ENCODE measurements around the gene RGS7.
A peak's percentile ranks its signal among the peaks of the same experiment; 100 is the strongest.

Gene RGS7

GRCh38 chr1:241356519-241357365 is at the start of gene RGS7:
Gene RGS7, minus strand, starts transcription at chr1:241357205.
- Histone ChIP-seq H3K36me3 (ENCODE audit: insufficient read depth, low read depth, low read length) (no peaks in the 10 kb centered on the region), H3K27me3 (ENCODE audit: insufficient read depth, low read length) (peaks cover 36% of the 10 kb centered on the region), H3K9ac (ENCODE audit: low read depth, low read length) (peak within 1 kb of the TSS; percentile 59; the same call in 1 of the 2 replicates), H3K4me1 (ENCODE audit: insufficient read depth, low read length) (peaks cover 4% of the 10 kb centered on the region; the same call in 1 of the 2 replicates), H3K4me3 (ENCODE audit: low read length) (peak within 1 kb of the TSS; percentile 85), H3K9me3 (ENCODE audit: insufficient read depth, low read depth, low read length) (no peaks in the 10 kb centered on the region), H3K27ac (ENCODE audit: low read length) (no peak within 1 kb of the TSS)

GRCh38 chr1:241406421-241406820 is 49.4 kb upstream of the RGS7 start:
- no peaks in the 10 kb centered on the region for H3K36me3 ChIP-seq (ENCODE audit: insufficient read depth, low read depth, low read length)
- no peaks in the 10 kb centered on the region for H3K9me3 ChIP-seq (ENCODE audit: insufficient read depth, low read depth, low read length)
- no peaks in the 10 kb centered on the region for H3K27me3 ChIP-seq (ENCODE audit: insufficient read depth, low read length)
- H3K27ac ChIP-seq (ENCODE audit: low read length): no peak overlapping the region
- H3K4me1 ChIP-seq (ENCODE audit: insufficient read depth, low read length): no peaks in the 10 kb centered on the region
- H3K4me3 ChIP-seq (ENCODE audit: low read length): no peak overlapping the region
- no peak overlapping the region for H3K9ac ChIP-seq (ENCODE audit: low read depth, low read length)

DNA sequence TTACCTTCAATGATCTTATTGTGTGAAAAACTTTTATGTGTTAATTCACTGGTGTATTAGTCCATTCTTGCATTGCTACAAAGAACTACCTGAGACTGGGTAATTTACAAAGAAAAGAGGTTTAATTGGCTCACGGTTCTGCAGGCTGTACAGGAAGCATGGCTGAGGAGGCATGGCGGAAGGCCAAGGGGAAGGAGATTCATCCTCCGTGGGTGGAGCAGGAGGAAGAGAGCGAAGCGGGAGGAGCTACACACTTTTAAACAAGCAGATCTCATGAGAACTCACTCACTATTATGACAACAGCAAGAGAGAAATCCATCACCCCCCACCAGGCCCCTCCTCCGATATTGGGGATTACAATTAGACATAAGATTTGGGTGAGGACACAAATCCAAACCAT is 44.2 kb upstream of the RGS7 start:
- Histone ChIP-seq H3K27ac (ENCODE audit: low read length) (no peak overlapping the region), H3K9me3 (ENCODE audit: insufficient read depth, low read depth, low read length) (no peaks in the 10 kb centered on the region), H3K9ac (ENCODE audit: low read depth, low read length) (no peak overlapping the region), H3K4me1 (ENCODE audit: insufficient read depth, low read length) (peaks cover 15% of the 10 kb centered on the region), H3K36me3 (ENCODE audit: insufficient read depth, low read depth, low read length) (no peaks in the 10 kb centered on the region), H3K4me3 (ENCODE audit: low read length) (no peak overlapping the region), H3K27me3 (ENCODE audit: insufficient read depth, low read length) (no peaks in the 10 kb centered on the region)

DNA sequence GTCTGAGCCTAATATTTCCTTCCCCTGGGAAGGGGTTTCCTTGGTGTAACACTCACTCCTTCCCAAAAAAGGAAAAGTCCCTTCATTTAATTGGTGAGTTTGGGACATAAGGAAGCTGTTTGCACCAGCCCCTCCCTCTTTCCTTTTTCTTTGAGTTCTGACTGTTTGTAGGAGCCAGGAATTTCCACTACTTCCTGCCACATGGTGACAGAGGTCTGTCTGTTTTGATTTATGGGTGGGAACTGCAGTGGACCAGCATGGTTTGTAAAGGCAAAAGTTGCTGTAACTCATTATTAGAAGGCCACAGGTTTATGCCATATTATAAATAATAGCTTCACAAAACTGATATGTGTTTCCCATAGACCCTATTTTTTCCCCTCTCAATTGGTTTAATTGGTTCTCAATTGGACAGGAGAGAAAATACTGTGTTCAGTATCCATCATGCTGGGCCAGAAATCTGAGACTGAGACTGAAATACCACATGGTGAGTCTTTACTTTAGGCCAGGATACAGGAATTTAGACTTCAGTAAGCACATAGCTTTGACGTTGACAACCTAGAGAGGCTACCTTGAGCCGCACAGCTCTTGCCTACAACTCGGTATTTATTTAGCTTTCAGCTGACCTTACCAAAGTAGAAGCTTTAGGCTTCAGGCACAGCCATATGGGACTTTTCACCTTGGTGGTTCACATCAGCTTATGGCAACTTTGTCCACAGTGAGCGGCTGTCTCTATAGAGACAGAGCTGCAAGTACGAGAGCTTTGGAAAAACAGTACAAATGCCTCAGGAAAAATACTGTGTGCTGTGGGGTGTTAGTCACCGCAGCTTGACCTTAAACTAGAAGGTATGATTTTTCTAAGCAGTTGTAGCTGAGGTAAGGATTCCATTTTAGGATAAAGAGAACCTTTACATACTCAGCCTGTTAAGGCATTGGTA is 40.0 kb upstream of the RGS7 start:
- Histone ChIP-seq H3K4me3 (ENCODE audit: low read length) (no peak overlapping the region), H3K27ac (ENCODE audit: low read length) (no peak overlapping the region), H3K9ac (ENCODE audit: low read depth, low read length) (no peak overlapping the region), H3K36me3 (ENCODE audit: insufficient read depth, low read depth, low read length) (no peaks in the 10 kb centered on the region), H3K27me3 (ENCODE audit: insufficient read depth, low read length) (no peaks in the 10 kb centered on the region), H3K9me3 (ENCODE audit: insufficient read depth, low read depth, low read length) (no peaks in the 10 kb centered on the region), H3K4me1 (ENCODE audit: insufficient read depth, low read length) (peaks cover 15% of the 10 kb centered on the region)

GRCh38 chr1:241391926-241392710 is 35.1 kb upstream of the RGS7 start:
- Histone ChIP-seq H3K9ac (ENCODE audit: low read depth, low read length) (no peak overlapping the region), H3K9me3 (ENCODE audit: insufficient read depth, low read depth, low read length) (no peaks in the 10 kb centered on the region), H3K27me3 (ENCODE audit: insufficient read depth, low read length) (no peaks in the 10 kb centered on the region), H3K4me3 (ENCODE audit: low read length) (no peak overlapping the region), H3K4me1 (ENCODE audit: insufficient read depth, low read length) (peaks cover 5% of the 10 kb centered on the region), H3K36me3 (ENCODE audit: insufficient read depth, low read depth, low read length) (no peaks in the 10 kb centered on the region), H3K27ac (ENCODE audit: low read length) (no peak overlapping the region)

DNA sequence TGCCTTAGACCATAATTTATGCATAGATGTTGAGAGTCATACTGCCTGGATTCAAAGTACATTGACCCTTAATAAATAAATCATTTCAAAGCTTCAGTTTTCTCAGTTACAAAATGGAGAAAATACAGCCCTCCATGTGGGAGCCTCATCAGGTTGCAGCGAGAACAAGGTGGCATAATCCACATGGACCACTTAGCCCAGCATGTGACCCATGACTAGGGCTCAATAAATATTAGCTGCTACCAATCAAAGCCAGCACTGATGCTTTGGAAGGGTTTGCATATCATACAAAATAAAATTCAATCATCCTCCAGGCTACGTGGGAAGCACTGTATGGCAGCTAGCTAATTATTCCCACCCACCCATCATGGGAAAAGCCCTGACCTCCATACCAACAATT is 33.5 kb upstream of the RGS7 start:
- Histone ChIP-seq H3K4me3 (ENCODE audit: low read length) (no peak overlapping the region), H3K9me3 (ENCODE audit: insufficient read depth, low read depth, low read length) (no peaks in the 10 kb centered on the region), H3K27ac (ENCODE audit: low read length) (no peak overlapping the region), H3K36me3 (ENCODE audit: insufficient read depth, low read depth, low read length) (no peaks in the 10 kb centered on the region), H3K4me1 (ENCODE audit: insufficient read depth, low read length) (no peaks in the 10 kb centered on the region), H3K9ac (ENCODE audit: low read depth, low read length) (no peak overlapping the region), H3K27me3 (ENCODE audit: insufficient read depth, low read length) (no peaks in the 10 kb centered on the region)

- no peak overlapping the region for H3K27ac ChIP-seq (ENCODE audit: low read length)
- H3K36me3 ChIP-seq (ENCODE audit: insufficient read depth, low read depth, low read length): no peaks in the 10 kb centered on the region
- H3K4me3 ChIP-seq (ENCODE audit: low read length): no peak overlapping the region
- H3K27me3 ChIP-seq (ENCODE audit: insufficient read depth, low read length): no peaks in the 10 kb centered on the region
- no peak overlapping the region for H3K9ac ChIP-seq (ENCODE audit: low read depth, low read length)
- H3K9me3 ChIP-seq (ENCODE audit: insufficient read depth, low read depth, low read length): no peaks in the 10 kb centered on the region
- no peaks in the 10 kb centered on the region for H3K4me1 ChIP-seq (ENCODE audit: insufficient read depth, low read length)
Measured at GRCh38 chr1:241389400-241389799, 32.4 kb upstream of the RGS7 start.

DNA sequence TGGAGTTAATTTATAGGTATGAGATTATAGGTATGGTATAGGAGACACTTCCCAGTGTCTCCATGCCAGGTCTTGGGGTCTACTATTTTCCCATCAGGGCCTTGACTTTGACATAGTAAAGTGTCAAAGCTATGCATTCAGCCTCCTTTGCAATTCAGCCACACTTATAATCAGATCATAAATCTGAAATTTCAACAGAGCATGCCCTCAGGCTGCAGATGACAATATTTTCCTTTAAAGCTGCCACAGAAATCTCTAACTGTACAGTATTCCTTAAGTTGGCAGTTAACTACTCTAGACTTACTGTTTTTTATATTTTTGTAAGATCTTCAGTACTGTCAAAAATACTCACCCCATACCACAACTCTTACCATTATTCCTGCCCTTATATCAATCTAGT is 30.2 kb upstream of the RGS7 start:
- peaks cover under 1% of the 10 kb centered on the region; the same call in 1 of the 2 replicates for H3K9me3 ChIP-seq (ENCODE audit: insufficient read depth, low read depth, low read length)
- no peaks in the 10 kb centered on the region for H3K27me3 ChIP-seq (ENCODE audit: insufficient read depth, low read length)
- no peak overlapping the region for H3K9ac ChIP-seq (ENCODE audit: low read depth, low read length)
- H3K4me1 ChIP-seq (ENCODE audit: insufficient read depth, low read length): no peaks in the 10 kb centered on the region
- H3K27ac ChIP-seq (ENCODE audit: low read length): no peak overlapping the region
- no peaks in the 10 kb centered on the region for H3K36me3 ChIP-seq (ENCODE audit: insufficient read depth, low read depth, low read length)
- H3K4me3 ChIP-seq (ENCODE audit: low read length): no peak overlapping the region

DNA sequence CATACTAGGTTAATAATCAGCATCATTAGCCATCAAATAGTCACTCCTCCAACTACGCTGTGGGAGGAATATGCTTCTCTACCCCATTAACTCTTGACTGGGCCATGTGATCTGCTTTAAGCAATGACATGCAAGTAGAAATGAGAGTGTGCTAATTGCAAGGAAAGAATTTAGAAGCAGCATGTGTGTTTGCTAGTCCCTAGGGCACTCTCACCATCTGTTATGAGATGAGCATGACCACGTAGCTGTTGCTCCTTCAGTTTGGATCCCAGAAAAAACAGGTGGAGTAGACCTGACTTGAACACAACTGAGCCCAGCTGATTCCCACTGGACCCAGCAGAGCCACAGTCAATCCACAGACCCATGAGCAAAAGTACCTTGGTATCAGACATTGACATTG is 19.7 kb upstream of the RGS7 start:
- H3K36me3 ChIP-seq (ENCODE audit: insufficient read depth, low read depth, low read length): no peaks in the 10 kb centered on the region
- H3K4me3 ChIP-seq (ENCODE audit: low read length): no peak overlapping the region
- H3K9me3 ChIP-seq (ENCODE audit: insufficient read depth, low read depth, low read length): no peaks in the 10 kb centered on the region
- no peaks in the 10 kb centered on the region for H3K27me3 ChIP-seq (ENCODE audit: insufficient read depth, low read length)
- no peak overlapping the region for H3K27ac ChIP-seq (ENCODE audit: low read length)
- no peaks in the 10 kb centered on the region for H3K4me1 ChIP-seq (ENCODE audit: insufficient read depth, low read length)
- H3K9ac ChIP-seq (ENCODE audit: low read depth, low read length): no peak overlapping the region

DNA sequence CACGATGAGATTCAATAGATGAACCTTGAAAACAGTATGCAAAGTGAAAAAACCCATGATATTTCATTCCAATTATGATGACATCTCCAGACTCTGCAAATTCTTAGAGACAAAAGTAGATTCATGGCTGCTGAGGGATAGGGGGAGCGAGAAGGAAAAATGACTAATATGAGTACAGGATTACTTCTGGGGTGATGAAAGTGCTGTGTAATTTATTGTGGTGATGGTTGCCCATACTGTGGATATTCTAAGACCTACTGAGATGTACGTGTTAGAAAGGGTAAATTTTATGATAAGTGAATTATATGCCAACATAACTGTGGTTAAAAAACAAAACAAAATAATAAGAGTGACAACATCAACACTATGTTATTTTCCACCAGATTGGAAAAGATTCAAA is 18.9 kb upstream of the RGS7 start:
- Histone ChIP-seq H3K27me3 (ENCODE audit: insufficient read depth, low read length) (no peaks in the 10 kb centered on the region), H3K9me3 (ENCODE audit: insufficient read depth, low read depth, low read length) (no peaks in the 10 kb centered on the region), H3K36me3 (ENCODE audit: insufficient read depth, low read depth, low read length) (no peaks in the 10 kb centered on the region), H3K4me1 (ENCODE audit: insufficient read depth, low read length) (no peaks in the 10 kb centered on the region), H3K9ac (ENCODE audit: low read depth, low read length) (no peak overlapping the region), H3K4me3 (ENCODE audit: low read length) (no peak overlapping the region), H3K27ac (ENCODE audit: low read length) (no peak overlapping the region)

DNA sequence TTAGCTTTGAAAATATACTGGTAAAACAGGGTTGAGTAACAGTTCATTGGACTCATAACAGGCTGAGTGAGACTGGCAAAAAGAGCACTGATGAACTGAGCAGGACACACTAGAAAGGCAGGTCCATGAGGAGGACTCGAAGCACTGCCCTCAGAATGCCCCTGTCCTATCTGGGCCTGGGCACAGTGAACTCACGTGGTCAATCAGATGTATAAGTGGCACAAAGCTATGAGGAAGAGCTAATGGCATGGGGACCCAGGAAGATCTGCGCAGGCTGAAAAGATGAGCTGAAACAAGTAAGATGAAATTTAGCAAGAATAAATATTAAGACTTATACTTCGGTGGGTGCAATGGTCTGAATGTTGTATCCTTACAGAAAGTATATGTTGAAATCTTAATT is 9.2 kb upstream of the RGS7 start:
- no peak overlapping the region for H3K27ac ChIP-seq (ENCODE audit: low read length)

More for the DNA sequence above, 9.2 kb upstream of the RGS7 start:
- H3K36me3 ChIP-seq (ENCODE audit: insufficient read depth, low read depth, low read length): no peaks in the 10 kb centered on the region
- no peak overlapping the region for H3K4me3 ChIP-seq (ENCODE audit: low read length)
- H3K9me3 ChIP-seq (ENCODE audit: insufficient read depth, low read depth, low read length): no peaks in the 10 kb centered on the region
- H3K27me3 ChIP-seq (ENCODE audit: insufficient read depth, low read length): no peaks in the 10 kb centered on the region
- no peaks in the 10 kb centered on the region for H3K4me1 ChIP-seq (ENCODE audit: insufficient read depth, low read length)
- no peak overlapping the region for H3K9ac ChIP-seq (ENCODE audit: low read depth, low read length)
